ENCODE measurements around the gene TTC39C. TPM values are rescaled to one million over a fixed set of nuclear protein-coding genes. Genes with fewer than 3 reads are reported as not detected.

TTC39C gene
- total and polyA plus RNA-seq, 2 of the 8 experiments (the other 6 are each of a cell fraction or from before 2014, with no cell fraction given) = 8.1 to 79.1 TPM

- TF ChIP-seq SP2 (IDR thresholded peaks at IDR 0.05; ENCODE audit: low read length) = no peak
- TF ChIP-seq SIRT6 (IDR thresholded peaks at IDR 0.05; ENCODE audit: low read length) = no peak
- no peak for TF ChIP-seq SP1 (IDR thresholded peaks at IDR 0.05; ENCODE audit: low read depth, low read length)
- TF ChIP-seq SAP30 (IDR thresholded peaks at IDR 0.05; ENCODE audit: insufficient read depth, insufficient replicate concordance, low read length) = no peak
- no peak for TF ChIP-seq EGR1 (IDR thresholded peaks at IDR 0.05; ENCODE audit: borderline replicate concordance, low read depth, low read length)
- no peak for TF ChIP-seq CTCF (IDR thresholded peaks at IDR 0.05; ENCODE audit: control extremely low read depth in 1 of 3, insufficient read depth in 1 of 3, low read depth in 1 of 3, low read length in 3 of 3)
- TF ChIP-seq BACH1 (IDR thresholded peaks at IDR 0.05; ENCODE audit: low read length) = no peak
- no peak overlapping the region for H3K9ac ChIP-seq (replicated peaks in 1 of 4; ENCODE audit: extremely low read depth in 1 of 4, low read depth in 3 of 4, low read length in 3 of 4)
- H2BK20ac ChIP-seq (ENCODE audit: low read length) = no peak overlapping the region
- H2AK5ac ChIP-seq (ENCODE audit: low read depth, low read length) = no peak overlapping the region
- ChIA-PET POLR2A (ENCODE audit: partially characterized antibody) (interaction anchor here (1.4 kb wide), 1 partner anchor 14 kb away, joined by 3 read pairs; no protein-coding TSS in a partner anchor), CTCF (ENCODE audit: partially characterized antibody) (interaction anchor here (0.6 to 1.1 kb wide), 2 partner anchors 45 to 332 kb away, joined by 3 read pairs; no protein-coding TSS in a partner anchor)
- DNase-seq (ENCODE audit: low read depth in 1 of 2, low spot score in 2 of 2) (no peak), FAIRE-seq (no peak)
- no peak overlapping the region for H2BK120ac ChIP-seq (replicated peaks; ENCODE audit: low read depth, low read length)
- no peak overlapping the region for H3K14ac ChIP-seq (ENCODE audit: insufficient read length)
- no peak overlapping the region for H3K18ac ChIP-seq (ENCODE audit: extremely low read depth, low read length)
- no peak overlapping the region for H3K27ac ChIP-seq (ENCODE audit: low read depth, low read length)
- H2BK5ac ChIP-seq (ENCODE audit: low read depth, low read length) = no peak overlapping the region
- no peaks in the 10 kb centered on the region for H3K27me3 ChIP-seq (replicated peaks in 1 of 4; ENCODE audit: control insufficient read depth in 3 of 4, extremely low read depth in 1 of 4, insufficient read depth in 3 of 4, low read length in 3 of 4)
- no peak overlapping the region for H2BK12ac ChIP-seq (ENCODE audit: low read depth, low read length)
- no peaks in the 10 kb centered on the region for H3K79me2 ChIP-seq (ENCODE audit: control insufficient read depth in 1 of 2, insufficient read depth in 2 of 2, low read length in 2 of 2)
- no peak overlapping the region for H2AFZ ChIP-seq (ENCODE audit: low read length)
- no peaks in the 10 kb centered on the region for H3K9me3 ChIP-seq (ENCODE audit: insufficient read depth in 2 of 2, low read depth in 1 of 2, low read length in 1 of 2)
- H3K36me3 ChIP-seq (ENCODE audit: control insufficient read depth in 2 of 4, insufficient read depth in 4 of 4, low read length in 3 of 4) = peaks cover 0 to 7% (median 0%) of the 10 kb centered on the region in 4 experiments; a peak in 3 of 8 replicates
- no peak overlapping the region for H3K4me2 ChIP-seq (ENCODE audit: insufficient read depth in 1 of 2, low read depth in 2 of 2, low read length in 2 of 2)
- H3K4me1 ChIP-seq (replicated peaks in 1 of 4; ENCODE audit: control insufficient read depth in 3 of 4, insufficient read depth in 4 of 4, low read length in 3 of 4) = peaks cover 0 to 5% (median under 1%) of the 10 kb centered on the region in 4 experiments; a peak in 2 of 7 replicates
- no peak overlapping the region for H4K5ac ChIP-seq (ENCODE audit: insufficient read length, low read depth, low read length)
- no peak overlapping the region for H4K91ac ChIP-seq (replicated peaks; ENCODE audit: insufficient read length, low read length)
- H4K8ac ChIP-seq (ENCODE audit: extremely low read depth, insufficient read depth, low read length) = no peak overlapping the region
- no peak overlapping the region for H3K56ac ChIP-seq (replicated peaks; ENCODE audit: insufficient read length, low read depth, low read length)
- no peak overlapping the region for H2BK15ac ChIP-seq (ENCODE audit: low read length)
- no peaks in the 10 kb centered on the region; the same call in 1 of the 2 replicates for H3K23me2 ChIP-seq (ENCODE audit: low read depth, low read length)
- H3K4me3 ChIP-seq (ENCODE audit: extremely low read depth in 1 of 4, insufficient read depth in 2 of 4, low read depth in 3 of 4, low read length in 4 of 4) = no peak overlapping the region
- no peaks in the 10 kb centered on the region; the same call in 1 of the 2 replicates for H3K79me1 ChIP-seq (ENCODE audit: low read depth, low read length)
- 70% methylated on average over 1 of the region's 1 CpG; no CpG with 5 or more reads in 1 of the 2 experiments for WGBS, 2 experiments (ENCODE audit: extremely low coverage in 1 of 2, insufficient coverage in 1 of 2, insufficient read length in 1 of 2, insufficient replicate concordance in 2 of 2, low coverage in 1 of 2, low lambda C conversion rate in 2 of 2, missing lambda C conversion rate in 1 of 2)
- H3K23ac ChIP-seq (ENCODE audit: insufficient read length) = no peak overlapping the region
- H4K20me1 ChIP-seq (replicated peaks in 1 of 2; ENCODE audit: control insufficient read depth in 1 of 2, insufficient read depth in 2 of 2, low read length in 2 of 2) = no peaks in the 10 kb centered on the region
- H3K4ac ChIP-seq (replicated peaks; ENCODE audit: insufficient read length, low read depth, low read length) = no peak overlapping the region
Measured at GRCh38 chr18:24072743-24073142, 58.2 kb downstream of the TTC39C start.

Data from H1 (cell line).